ENCODE data around the gene NBPF14.
"Not testable (repeated sequence)": the region's sequence is repeated elsewhere in the genome, so short reads cannot be mapped to it uniquely, and the experiment has no call there.

Gene NBPF14
- long read RNA-seq, transcript NBPF14-202 (5 exons, 1,082 nt): major isoform, 15 of 36 reads
- long read RNA-seq, partial matches to known transcripts: 12 of 36 reads
- long read RNA-seq, other reads (novel, unspliced or antisense): 9 of 36 reads

GRCh38 chr1:148595911-148596310 lies at the start of gene NBPF14:
Gene NBPF14, minus strand, starts transcription at chr1:148596011. Its CDS starts 294 bp downstream, at chr1:148595717.
- H3K27me3 ChIP-seq (ENCODE audit: insufficient read depth, poor library complexity, severe bottlenecking); DNase-seq (ENCODE audit: low read depth in 1 of 2, low spot score in 1 of 2); H3K27ac ChIP-seq (replicated peaks); H3K4me3 ChIP-seq (replicated peaks; ENCODE audit: insufficient read depth, low read length): not testable (repeated sequence)

GRCh38 chr1:148625451-148625850 lies 29.6 kb upstream of the NBPF14 start:
- H3K4me3 ChIP-seq (replicated peaks; ENCODE audit: insufficient read depth, low read length); DNase-seq (ENCODE audit: low read depth in 1 of 2, low spot score in 1 of 2); H3K27me3 ChIP-seq (ENCODE audit: insufficient read depth, poor library complexity, severe bottlenecking); H3K27ac ChIP-seq (replicated peaks): not testable (repeated sequence)

- not testable (repeated sequence) for H3K4me3 ChIP-seq (replicated peaks; ENCODE audit: insufficient read depth, low read length); H3K27me3 ChIP-seq (ENCODE audit: insufficient read depth, poor library complexity, severe bottlenecking); H3K27ac ChIP-seq (replicated peaks); DNase-seq (ENCODE audit: low read depth in 1 of 2, low spot score in 1 of 2)
Observed at GRCh38 chr1:148618216-148618615, 22.4 kb upstream of the NBPF14 start.

GRCh38 chr1:148605266-148605665 lies 9.5 kb upstream of the NBPF14 start:
- not testable (repeated sequence) for DNase-seq (ENCODE audit: low read depth in 1 of 2, low spot score in 1 of 2); H3K27me3 ChIP-seq (ENCODE audit: insufficient read depth, poor library complexity, severe bottlenecking); H3K27ac ChIP-seq (replicated peaks)

GRCh38 chr1:148595360-148595759 lies 451 bp downstream of the NBPF14 start:
- not testable (repeated sequence) for H3K4me3 ChIP-seq (replicated peaks; ENCODE audit: insufficient read depth, low read length); DNase-seq (ENCODE audit: low read depth in 1 of 2, low spot score in 1 of 2); H3K27ac ChIP-seq (replicated peaks); H3K27me3 ChIP-seq (ENCODE audit: insufficient read depth, poor library complexity, severe bottlenecking)

More at GRCh38 chr1:148605266-148605665, 9.5 kb upstream of the NBPF14 start:
- H3K4me3 ChIP-seq (replicated peaks; ENCODE audit: insufficient read depth, low read length): not testable (repeated sequence)

- DNase-seq (ENCODE audit: low read depth in 1 of 2, low spot score in 1 of 2); H3K27me3 ChIP-seq (ENCODE audit: insufficient read depth, poor library complexity, severe bottlenecking); H3K4me3 ChIP-seq (replicated peaks; ENCODE audit: insufficient read depth, low read length); H3K27ac ChIP-seq (replicated peaks): not testable (repeated sequence)
Observed at GRCh38 chr1:148591098-148591497, 4.7 kb downstream of the NBPF14 start.

GRCh38 chr1:148532158-148532557 lies 63.7 kb downstream of the NBPF14 start:
- H3K27me3 ChIP-seq (ENCODE audit: insufficient read depth, poor library complexity, severe bottlenecking); H3K4me3 ChIP-seq (replicated peaks; ENCODE audit: insufficient read depth, low read length); H3K27ac ChIP-seq (replicated peaks); DNase-seq (ENCODE audit: low read depth in 1 of 2, low spot score in 1 of 2): not testable (repeated sequence)

GRCh38 chr1:148529101-148529567 lies 66.7 kb downstream of the NBPF14 start:
- peak in 1 of 2 experiments; percentile 42 for DNase-seq (ENCODE audit: low read depth in 1 of 2, low spot score in 1 of 2)
- H3K4me3 ChIP-seq (replicated peaks; ENCODE audit: insufficient read depth, low read length): peak overlapping the region; percentile 30
- not testable (repeated sequence) for H3K27ac ChIP-seq (replicated peaks); H3K27me3 ChIP-seq (ENCODE audit: insufficient read depth, poor library complexity, severe bottlenecking)

- not testable (repeated sequence) for H3K27ac ChIP-seq (replicated peaks); H3K4me3 ChIP-seq (replicated peaks; ENCODE audit: insufficient read depth, low read length); H3K27me3 ChIP-seq (ENCODE audit: insufficient read depth, poor library complexity, severe bottlenecking); DNase-seq (ENCODE audit: low read depth in 1 of 2, low spot score in 1 of 2)
Observed at GRCh38 chr1:148528591-148528990, 67.2 kb downstream of the NBPF14 start.

- not testable (repeated sequence) for H3K4me3 ChIP-seq (replicated peaks; ENCODE audit: insufficient read depth, low read length); H3K27me3 ChIP-seq (ENCODE audit: insufficient read depth, poor library complexity, severe bottlenecking); DNase-seq (ENCODE audit: low read depth in 1 of 2, low spot score in 1 of 2); H3K27ac ChIP-seq (replicated peaks)
Observed at GRCh38 chr1:148526587-148526986, 69.2 kb downstream of the NBPF14 start.

GRCh38 chr1:148523205-148524144 lies 72.3 kb downstream of the NBPF14 start:
- not testable (repeated sequence) for H3K27me3 ChIP-seq (ENCODE audit: insufficient read depth, poor library complexity, severe bottlenecking); DNase-seq (ENCODE audit: low read depth in 1 of 2, low spot score in 1 of 2)
- peak overlapping the region; percentile 81 for H3K27ac ChIP-seq (replicated peaks)
- H3K4me3 ChIP-seq (replicated peaks; ENCODE audit: insufficient read depth, low read length): peak overlapping the region; percentile 30
